Measurements from ENCODE around the gene PTPRT. TPM values are rescaled to one million over a fixed set of nuclear protein-coding genes. Genes with fewer than 3 reads are reported as not detected.

The PTPRT gene
- total RNA-seq, 1 experiment from 2014 or later, result 0.13 TPM

DNA sequence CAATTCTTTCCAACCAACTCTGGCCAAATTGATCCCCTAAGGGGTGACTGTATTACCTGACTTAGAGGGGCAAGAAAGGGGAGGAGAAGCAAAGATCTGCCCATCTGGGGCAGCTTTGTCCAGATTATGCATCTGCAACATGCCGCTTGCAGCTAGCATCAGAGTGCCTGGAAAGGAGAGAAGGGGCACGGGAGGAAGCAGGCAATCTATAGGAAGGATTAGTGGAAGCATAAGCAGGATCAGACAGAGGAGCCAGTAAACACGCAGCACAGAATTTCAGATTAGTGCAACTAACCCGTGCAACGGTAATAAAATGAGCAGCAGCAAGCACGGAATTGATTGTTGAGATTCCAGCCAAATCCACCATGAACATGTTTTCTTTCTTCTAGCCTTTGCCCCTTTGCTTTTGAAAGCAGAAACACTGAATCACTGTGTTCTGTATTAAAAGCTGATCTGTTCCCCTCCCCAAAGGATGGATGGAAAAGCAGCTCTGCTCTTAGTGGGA lies 927.9 kb downstream of the PTPRT start:
- H2AFZ ChIP-seq (ENCODE audit: low read length), result no peak overlapping the region
- H2BK15ac ChIP-seq (ENCODE audit: low read depth, low read length), result no peak overlapping the region
- no peak overlapping the region for H2BK5ac ChIP-seq (ENCODE audit: insufficient read length, low read length)
- H4K20me1 ChIP-seq (ENCODE audit: control insufficient read depth, insufficient read depth, insufficient read length), result no peaks in the 10 kb centered on the region
- H3K27me3 Mint-ChIP-seq (ENCODE audit: low read depth), result no peaks in the 10 kb centered on the region; the same call in none of the 2 replicates
- no peaks in the 10 kb centered on the region for H3K27me3 ChIP-seq (ENCODE audit: insufficient read depth, low read length)
- H3K18ac ChIP-seq (ENCODE audit: insufficient read length, low read depth, low read length), result no peak overlapping the region
- H3K4me1 ChIP-seq (ENCODE audit: insufficient read depth, low read length), result no peaks in the 10 kb centered on the region
- no peak overlapping the region for H3K27ac ChIP-seq (ENCODE audit: insufficient read length, low read depth, low read length)
- H3K9me3 Mint-ChIP-seq, result no peaks in the 10 kb centered on the region
- H3K56ac ChIP-seq (ENCODE audit: insufficient read length, low read depth, low read length), result no peak overlapping the region
- no peaks in the 10 kb centered on the region; a peak in 1 of 7 replicates for H3K36me3 Mint-ChIP-seq (ENCODE audit: insufficient read depth in 1 of 3, low read depth in 3 of 3)
- no peak overlapping the region for H4K5ac ChIP-seq (ENCODE audit: insufficient read length, low read depth, low read length)
- no peak overlapping the region for H3K23ac ChIP-seq (ENCODE audit: insufficient read length, low read depth, low read length)
- H2AK5ac ChIP-seq (ENCODE audit: insufficient read length, low read length), result no peak overlapping the region
- no peak overlapping the region for H3K9ac ChIP-seq (ENCODE audit: extremely low read depth, insufficient read length, low read length)
- H3K4me3 Mint-ChIP-seq, result no peak overlapping the region
- H3K79me2 ChIP-seq (ENCODE audit: insufficient read depth, low read length), result no peaks in the 10 kb centered on the region
- no peak for DNase-seq
- no peak overlapping the region for H2BK12ac ChIP-seq (ENCODE audit: insufficient read length, low read depth, low read length)
- WGBS (ENCODE audit: extremely low coverage, insufficient read length, low lambda C conversion rate), result no CpG with 5 or more reads among the region's 6 CpGs
- H3K27ac Mint-ChIP-seq, result no peak overlapping the region; a peak in 1 of 7 replicates
- no peaks in the 10 kb centered on the region for H3K23me2 ChIP-seq (ENCODE audit: insufficient read length, low read depth, low read length, poor library complexity, severe bottlenecking)
- no peak overlapping the region for H3K14ac ChIP-seq (ENCODE audit: insufficient read depth, low read length)
- peaks cover 0 to 9% of the 10 kb centered on the region in 2 experiments; a peak in 1 of 4 replicates for H3K4me1 Mint-ChIP-seq
- H2BK120ac ChIP-seq (ENCODE audit: low read depth, low read length, poor library complexity, severe bottlenecking), result no peak overlapping the region
- no peaks in the 10 kb centered on the region for H3K9me3 ChIP-seq (ENCODE audit: control insufficient read depth, low read depth, low read length)
- no peak overlapping the region for H3T11ph ChIP-seq (ENCODE audit: low read length)
- H3K4me2 ChIP-seq (ENCODE audit: insufficient read depth, insufficient read length, low read length), result no peak overlapping the region
- H4K8ac ChIP-seq (replicated peaks; ENCODE audit: insufficient read length, low read depth, low read length), result no peak overlapping the region
- no peaks in the 10 kb centered on the region for H3K79me1 ChIP-seq (ENCODE audit: insufficient read depth, low read depth, low read length, poor library complexity, severe bottlenecking)
- no peak overlapping the region for H2BK20ac ChIP-seq (ENCODE audit: low read depth, low read length, poor library complexity, severe bottlenecking)
- no peak overlapping the region for H3K4ac ChIP-seq (ENCODE audit: low read depth, low read length)
- no peak overlapping the region for H4K91ac ChIP-seq (ENCODE audit: insufficient read length, low read depth, low read length)
- TF ChIP-seq CTCF (conservative IDR thresholded peaks at IDR 0.05), result no peak
